Testis (tissue), 2 donors: ENCODE results near the gene TMOD3.

Experiments
- CTCF ChIP-seq, 3 experiments: fragments of 450-650 bp in 2 of 3; fragments of 200-600 bp in 1 of 3; sonication (generic) in 1 of 3; IDR thresholded peaks; one replicate each; pipeline ENCODE4 v1.5.1; 2016 to 2019; ENCODE audit warnings: antibody characterized with exemption in 3 of 3, mild to moderate bottlenecking in 2 of 3, moderate library complexity in 1 of 3
- POLR2A ChIP-seq: fragments of 450-650 bp; IDR thresholded peaks from one replicate; pipeline ENCODE4 v1.6.1; 2017; ENCODE audit warnings: antibody characterized with exemption, mild to moderate bottlenecking, moderate library complexity

DNA sequence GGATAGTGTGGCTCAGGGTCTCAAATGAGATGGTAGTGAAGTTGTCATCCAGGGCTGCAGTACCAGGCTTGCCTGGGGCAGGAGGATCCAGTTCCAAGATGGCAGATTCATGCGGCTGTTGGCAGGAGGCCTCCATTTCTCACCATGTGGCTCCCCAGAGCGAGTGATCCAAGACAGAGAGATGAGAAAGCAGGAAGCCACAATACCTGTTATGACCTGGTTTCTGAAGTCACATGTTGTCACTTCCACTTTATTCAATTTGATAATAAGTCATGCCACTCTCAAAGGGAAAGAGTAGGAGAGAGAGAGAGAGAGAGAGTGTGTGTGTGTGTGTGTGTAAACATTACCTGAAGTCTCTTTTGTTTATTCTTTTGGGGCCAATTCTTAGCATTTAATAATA is 47.9 kb upstream of the TMOD3 start:
- TF ChIP-seq CTCF (IDR thresholded peaks at IDR 0.05), result no peak
- no peak for TF ChIP-seq POLR2A
